Hepatic stellate cell (primary cell): ENCODE measurements around the gene ZNF296.

Experiments
- DNase-seq: peaks from one replicate; pipeline ENCODE4 v3.0.0; 2011; ENCODE audit warnings: low spot score

The ZNF296 gene

DNA sequence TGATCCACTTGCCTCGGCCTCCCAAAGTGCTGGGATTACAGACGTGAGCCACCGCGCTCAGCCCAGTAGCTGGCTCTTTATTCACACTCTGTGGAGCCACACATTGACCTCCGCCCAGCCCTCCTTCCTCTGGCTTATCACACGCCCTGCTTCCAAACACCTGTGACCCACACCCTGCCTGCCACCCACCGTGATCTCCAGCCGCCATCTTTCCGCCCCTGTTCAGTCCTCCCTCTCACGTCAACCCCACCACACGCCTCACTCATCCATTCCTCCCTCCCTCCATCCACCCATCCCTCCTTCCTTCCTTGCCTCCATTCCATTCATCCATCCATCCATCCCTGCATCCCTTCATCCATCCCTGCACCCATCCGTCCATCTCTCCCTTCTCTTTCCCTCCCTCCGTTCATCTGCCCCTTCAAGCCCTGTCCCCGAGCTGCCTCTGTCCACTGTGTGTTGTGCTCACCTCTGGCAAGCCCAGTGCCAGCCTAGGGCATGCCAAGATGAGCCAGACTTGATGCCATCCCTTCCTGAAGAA lies 17.6 kb downstream of the ZNF296 start:
- no peak for DNase-seq

DNA sequence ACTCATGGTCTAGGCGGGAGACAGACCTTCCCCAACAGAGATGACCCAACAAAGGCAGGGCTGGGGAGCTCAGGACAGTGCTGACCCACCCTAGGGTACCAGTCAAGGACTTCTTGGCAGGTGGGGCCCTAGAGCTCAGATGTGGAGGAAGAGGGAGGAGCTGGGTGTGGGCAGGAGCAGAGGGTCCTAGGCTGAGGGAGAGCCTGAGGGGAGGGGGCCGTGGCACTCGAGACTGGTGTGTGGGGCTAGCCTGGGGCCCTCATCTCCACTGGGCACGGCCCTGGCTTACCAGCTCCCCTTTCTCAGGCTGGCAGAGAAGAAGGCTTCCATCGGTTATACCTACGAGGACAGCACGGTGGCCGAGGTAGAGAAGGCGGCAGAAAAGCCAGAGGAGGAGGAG lies 18.8 kb downstream of the ZNF296 start:
- DNase-seq = no peak

DNA sequence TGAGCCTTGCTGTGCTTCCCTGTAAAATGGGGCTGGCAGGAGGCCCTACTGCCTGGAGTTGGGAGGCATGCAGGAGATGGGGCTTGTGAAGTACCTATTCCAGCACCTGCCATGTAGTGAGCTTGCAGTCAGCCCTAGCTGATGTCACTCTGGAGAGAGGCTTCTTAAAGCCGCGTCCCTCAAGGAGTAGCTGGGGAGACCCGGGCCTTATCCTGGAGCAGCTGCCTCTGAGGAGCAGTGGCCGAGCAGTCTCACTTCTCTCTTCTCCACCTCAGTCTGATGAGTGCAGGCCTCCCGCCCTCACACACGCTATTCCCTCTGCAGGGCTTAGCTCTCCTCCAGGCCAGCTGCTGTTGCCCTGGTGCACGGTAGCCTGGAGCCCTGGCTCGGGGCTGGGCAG lies 19.4 kb downstream of the ZNF296 start:
- no peak for DNase-seq

DNA sequence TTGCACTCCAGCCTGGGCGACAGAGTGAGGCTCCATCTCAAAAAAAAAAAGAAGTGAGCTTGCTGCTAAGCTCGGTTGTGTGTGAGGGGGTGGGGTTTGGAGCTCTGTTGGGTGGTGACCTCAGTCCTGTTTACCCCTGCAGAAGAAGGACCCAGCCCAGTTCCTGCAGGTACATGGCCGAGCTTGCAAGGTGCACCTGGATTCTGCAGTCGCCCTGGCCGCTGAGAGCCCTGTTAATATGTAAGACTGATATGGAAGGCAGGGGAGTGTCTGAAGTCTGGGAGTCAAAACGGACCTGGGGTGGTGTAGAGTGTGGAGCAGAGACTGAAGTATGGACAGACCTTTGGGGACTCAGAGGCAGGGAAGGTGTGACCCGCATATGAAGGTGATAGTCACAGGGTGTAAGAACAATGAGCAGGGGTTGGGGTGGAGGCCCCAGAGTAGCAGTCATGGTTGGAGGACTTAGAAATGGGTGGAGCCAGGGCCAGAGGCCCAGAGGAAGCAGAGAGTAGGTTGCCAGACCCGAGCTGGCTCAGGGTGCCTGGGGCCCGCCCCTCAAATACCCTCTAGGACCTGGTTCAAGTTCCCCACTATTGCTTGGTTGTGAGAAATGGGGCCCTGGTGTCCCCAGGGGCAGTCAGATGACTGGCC lies 24.2 kb downstream of the ZNF296 start:
- no peak for DNase-seq

DNA sequence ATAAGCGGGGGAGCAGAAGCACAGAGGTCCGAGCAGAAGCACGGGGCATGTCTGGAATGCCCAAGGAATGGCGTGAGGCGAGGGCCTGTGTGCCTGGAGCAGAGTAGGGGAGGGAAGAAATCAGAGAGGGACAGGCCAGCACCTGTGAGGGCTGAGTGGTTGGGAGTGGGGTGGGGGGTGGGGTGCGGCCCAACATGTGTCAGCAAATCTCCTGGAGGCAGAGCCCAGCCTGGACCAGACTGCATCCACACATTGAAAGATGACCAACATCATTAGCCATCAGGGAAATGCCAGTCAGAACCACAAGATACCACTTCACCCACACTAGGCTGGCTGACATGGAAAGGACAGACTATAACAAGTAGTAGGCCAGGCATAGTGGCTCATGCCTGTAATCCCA lies 26.2 kb downstream of the ZNF296 start:
- DNase-seq = no peak

DNA sequence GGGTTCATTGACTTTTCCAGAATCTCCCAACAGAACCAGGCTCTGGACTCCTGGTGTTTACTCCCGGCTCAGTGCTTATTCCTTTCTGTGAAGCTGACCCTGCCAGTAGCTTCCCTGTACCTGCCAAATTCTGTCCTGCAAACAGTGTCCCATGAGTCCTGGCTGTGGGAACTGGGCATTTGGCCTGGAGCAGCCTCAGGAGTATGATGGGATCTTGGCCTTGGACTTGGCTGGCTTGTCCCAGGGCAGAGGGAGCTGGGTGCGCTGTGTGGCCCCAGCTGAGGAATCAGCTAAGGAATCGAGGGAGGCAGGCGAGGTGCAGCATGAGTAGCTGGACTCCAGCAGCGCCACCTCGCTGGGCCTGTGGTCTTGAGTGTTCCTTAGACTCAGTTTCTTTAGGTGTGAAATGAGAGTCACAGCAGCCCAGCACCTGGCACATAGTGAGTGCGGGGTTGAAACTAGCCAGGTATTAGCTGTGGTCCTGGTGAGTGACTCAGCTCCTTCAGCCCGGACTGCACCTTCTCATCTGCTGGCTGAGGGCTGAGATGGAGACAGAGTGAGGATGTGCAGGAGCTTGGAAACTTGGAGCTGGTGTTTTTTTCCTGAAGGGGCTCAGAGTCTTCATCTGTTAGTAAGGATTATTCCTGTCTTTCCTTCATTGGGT lies 27.1 kb downstream of the ZNF296 start:
- no peak for DNase-seq

DNA sequence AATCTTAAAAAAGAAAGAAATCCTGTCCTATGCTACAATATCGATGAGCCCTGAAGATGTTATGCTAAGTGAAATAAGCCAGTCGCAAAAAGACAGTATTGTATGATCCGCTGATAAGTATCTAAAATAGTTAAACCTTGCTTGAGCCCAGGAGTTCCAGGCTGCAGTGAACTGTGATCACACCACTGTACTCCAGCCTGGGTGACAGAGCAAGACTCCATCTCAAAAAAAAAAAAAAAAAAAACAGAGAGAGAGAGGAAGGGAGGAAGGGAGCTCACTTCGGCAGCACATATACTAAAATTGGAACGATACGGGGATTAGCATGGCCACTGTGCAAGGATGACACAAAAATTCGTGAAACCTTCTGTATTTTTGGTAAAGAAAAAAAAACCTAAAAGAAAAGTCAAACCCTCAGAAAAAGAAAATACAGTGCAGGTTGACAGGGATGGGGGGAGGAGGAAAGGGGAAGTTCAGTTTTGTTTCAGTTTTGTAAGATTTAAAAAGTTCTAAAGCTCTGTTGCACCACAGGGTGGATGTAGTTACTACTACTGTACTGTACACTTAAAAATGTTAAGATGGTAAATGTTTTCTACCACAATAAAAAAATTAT lies 29.0 kb downstream of the ZNF296 start:
- no peak for DNase-seq

DNA sequence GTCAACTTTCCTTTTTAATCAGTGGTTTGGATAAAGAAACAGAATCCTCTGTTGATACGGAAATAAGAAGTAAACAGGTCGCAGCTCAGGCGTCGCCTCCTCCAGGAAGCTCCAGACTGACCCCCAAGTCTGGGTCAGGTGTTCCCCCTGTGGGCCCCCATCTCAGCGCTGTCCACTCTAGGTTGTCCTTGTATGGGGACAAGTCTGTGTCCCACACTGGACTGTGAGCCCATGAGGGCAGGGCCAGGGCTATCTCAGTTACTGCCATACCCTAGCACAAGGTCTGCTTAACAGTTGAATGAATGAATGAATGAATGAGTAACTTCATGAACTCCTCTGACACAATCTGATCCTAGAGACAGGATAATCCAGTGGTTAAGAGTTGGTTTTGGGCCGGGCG lies 29.9 kb downstream of the ZNF296 start:
- no peak for DNase-seq

DNA sequence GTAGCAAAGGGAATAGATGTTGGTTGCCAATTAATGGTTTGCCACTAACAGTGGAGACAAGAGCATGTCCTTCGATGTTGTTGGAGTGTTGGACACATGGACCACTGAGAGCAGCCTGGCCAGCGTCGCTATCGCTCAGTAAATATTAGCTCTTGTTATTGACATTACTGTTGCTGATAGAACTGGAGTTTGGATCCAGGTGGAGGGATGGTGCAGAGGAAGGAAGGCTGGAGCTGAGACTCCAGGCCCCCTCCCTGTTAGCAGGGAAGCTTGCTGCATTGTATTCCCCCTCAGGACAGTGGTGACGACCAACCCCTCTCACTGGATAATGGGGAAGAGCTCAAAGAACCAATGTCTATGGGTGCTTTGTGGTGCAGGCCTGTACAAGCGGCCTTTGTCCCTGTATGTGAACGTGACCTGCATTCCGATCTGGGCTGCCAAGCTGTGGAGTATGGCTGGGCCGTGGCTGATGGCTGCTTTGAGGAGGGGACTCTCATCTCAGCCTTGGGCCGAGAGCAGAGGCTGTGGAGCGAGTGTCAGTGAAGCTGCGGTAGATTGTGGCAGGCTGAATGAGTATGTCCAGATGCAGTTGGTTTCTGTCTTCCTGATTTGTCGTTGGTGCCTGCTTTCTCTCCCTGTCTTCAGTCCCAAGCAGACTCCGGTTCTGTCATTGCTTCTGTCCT lies 30.5 kb downstream of the ZNF296 start:
- DNase-seq = no peak

DNA sequence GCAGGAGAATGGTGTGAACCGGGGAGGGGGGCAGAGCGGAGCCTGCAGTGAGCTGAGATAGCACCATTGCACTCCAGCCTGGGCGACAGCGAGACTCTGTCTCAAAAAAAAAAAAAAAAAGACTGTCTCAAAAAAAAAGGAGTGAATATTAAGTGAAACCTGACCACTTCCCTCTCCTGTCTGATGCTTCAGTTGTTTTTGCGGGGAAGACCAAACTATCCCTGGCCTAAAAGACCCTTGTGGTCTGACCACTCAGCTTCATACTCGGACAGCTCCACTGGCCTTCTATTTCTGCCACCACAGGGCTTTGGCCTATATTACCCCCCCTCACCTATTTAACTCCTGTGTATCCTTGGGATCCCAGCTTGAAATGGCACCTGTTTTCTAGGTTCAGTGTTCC lies 35.2 kb downstream of the ZNF296 start:
- no peak for DNase-seq

DNA sequence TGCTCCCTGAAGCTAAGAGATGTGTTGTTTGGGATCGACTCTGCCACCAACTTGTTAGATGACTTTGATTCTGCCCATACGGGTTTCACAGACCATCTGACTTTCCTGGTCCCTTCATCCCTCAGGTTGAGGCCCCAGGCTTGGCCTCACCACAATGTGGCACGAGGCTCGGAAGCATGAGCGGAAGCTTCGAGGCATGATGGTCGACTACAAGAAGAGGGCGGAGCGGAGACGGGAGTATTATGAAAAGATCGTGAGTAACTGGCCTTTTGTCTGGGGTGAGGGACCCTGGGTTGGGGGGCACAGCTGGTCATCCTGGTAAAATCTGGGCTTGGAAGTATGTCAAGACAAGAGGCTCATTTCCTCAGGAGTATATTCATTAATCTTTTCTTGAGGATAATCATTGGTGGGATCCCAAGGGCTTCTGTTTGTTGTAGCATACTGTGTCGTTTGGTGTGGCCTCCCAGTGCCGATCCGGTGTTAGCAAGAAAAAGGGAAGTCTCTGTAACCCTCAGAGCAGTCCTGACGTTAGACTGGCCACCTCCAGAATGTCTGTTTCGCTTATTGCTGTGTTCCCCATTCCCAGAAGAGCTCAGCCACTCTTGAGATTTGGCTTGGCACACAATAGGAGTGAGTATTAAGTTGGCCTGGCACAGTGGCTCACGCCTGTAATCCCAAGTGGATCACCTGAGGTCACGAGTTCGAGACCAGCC lies 36.1 kb downstream of the ZNF296 start:
- DNase-seq = no peak

DNA sequence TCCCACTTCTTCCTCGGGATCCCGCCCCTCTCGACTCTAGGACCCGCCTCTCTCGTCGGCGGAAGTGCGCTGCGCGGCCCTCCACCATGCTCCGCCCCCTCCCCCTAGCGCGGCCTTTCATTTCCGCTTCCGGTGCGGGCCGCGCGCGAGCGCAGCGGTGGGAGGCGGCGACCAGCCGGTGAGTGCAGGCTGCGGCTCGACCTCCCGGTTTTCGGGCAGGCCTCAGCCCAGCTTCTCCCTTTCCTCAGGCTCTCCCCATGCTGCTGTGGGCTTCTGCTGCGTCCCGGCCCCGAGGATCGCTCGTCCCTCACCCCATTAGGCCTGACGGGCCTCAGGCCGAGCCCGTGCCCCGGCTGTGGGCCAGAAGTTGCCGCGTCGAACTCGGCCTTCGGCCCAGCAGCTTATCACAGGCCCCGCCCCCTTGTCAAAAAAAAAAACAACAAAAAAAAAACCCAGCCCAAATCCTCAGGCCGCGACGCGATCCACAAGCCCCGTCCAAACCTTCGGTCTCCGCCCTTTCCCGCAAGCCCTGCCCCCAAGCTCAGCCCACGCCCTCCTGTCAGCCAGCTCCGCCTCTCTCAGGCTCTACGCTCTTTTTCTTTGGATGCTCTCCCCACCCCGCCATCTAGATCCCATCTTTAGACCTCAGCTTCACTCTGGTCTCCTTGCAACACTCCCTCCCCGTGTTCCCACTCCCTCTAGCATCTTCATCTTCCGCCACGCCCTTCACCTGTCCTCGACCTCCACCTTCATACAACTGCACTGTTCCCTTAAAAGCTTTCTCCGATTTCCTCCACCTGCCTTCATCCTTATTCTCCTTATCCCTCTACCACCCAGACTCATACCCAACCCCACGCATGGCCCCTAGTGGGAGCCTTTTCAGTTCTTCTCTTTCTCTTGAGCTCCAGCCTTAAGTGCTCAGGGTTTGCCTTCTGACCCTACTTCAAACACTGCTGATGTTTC lies 37.1 kb downstream of the ZNF296 start, which contains the start of gene CLASRP:
TSS of gene CLASRP (plus strand) at position 115 of the 963 bp plus-strand sequence. CDS start 1,168 bp downstream, outside the sequence.
- peak; percentile 95 for DNase-seq

DNA sequence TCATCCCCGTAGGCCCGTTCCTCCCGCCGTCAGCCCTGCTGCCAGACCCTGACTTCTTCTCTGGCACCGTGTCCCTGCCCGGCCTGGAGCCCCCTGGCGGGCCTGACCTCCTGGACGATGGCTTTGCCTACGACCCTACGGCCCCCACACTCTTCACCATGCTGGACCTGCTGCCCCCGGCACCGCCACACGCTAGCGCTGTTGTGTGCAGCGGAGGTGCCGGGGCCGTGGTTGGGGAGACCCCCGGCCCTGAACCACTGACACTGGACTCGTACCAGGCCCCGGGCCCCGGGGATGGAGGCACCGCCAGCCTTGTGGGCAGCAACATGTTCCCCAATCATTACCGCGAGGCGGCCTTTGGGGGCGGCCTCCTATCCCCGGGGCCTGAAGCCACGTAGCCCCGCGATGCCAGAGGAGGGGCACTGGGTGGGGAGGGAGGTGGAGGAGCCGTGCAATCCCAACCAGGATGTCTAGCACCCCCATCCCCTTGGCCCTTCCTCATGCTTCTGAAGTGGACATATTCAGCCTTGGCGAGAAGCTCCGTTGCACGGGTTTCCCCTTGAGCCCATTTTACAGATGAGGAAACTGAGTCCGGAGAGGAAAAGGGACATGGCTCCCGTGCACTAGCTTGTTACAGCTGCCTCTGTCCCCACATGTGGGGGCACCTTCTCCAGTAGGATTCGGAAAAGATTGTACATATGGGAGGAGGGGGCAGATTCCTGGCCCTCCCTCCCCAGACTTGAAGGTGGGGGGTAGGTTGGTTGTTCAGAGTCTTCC lies 38.7 kb downstream of the ZNF296 start:
- no peak for DNase-seq

DNA sequence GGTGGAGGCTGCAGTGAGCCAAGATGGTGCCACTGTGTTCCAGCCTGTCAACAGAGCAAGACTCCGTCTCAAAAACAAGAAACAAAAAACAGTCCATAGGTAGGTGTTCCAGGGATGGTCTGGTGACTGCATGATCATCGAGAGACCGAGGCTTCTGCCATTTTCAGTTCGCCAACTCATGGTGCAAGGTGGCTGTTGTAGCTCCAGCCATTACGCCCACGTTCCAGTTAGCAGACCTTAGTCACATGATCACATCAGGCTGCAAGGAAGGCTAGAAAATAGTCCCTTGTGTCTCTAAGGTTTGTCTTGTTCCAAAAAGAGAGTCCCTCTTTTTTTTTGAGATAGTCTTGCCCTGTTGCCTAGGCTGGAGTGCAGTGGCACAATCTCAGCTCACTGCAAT lies 40.5 kb downstream of the ZNF296 start:
- no peak for DNase-seq

DNA sequence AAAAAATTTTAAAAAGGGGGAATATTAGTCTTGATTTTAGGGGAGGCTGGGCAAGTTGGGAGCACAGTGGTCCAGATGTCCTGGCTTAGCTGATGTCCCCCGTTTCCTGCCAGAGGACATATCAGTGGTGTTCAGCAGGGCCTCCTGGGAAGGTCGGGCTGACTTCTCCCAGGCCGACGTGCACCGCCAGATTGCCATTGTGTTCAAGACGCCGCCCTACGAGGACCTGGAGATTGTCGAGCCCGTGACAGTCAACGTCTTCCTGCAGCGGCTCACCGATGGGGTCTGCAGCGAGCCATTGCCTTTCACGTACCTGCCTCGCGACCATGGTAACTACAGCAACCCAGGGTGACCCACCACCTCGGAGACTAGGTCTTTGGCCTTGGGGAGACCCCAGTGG lies 43.9 kb downstream of the ZNF296 start:
- DNase-seq = no peak

DNA sequence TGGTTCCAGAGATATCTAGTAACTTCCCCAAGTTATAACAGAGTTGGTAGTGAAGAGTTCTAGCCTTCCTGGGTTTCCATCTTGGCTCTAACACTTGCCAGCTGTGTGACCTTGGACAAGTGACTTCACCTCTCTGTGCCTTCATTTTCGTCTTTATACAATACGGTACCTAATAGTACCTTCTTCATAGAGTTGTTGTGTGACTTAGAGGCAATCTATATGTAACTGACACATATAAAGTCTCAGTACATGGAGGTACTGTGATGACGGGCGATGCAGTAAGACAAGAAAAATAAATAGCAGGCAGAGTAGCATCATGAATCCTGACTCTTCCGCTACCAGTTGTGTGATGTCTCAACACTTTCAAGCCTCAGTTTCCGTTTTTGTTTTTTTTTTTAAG lies 45.5 kb downstream of the ZNF296 start:
- no peak for DNase-seq

DNA sequence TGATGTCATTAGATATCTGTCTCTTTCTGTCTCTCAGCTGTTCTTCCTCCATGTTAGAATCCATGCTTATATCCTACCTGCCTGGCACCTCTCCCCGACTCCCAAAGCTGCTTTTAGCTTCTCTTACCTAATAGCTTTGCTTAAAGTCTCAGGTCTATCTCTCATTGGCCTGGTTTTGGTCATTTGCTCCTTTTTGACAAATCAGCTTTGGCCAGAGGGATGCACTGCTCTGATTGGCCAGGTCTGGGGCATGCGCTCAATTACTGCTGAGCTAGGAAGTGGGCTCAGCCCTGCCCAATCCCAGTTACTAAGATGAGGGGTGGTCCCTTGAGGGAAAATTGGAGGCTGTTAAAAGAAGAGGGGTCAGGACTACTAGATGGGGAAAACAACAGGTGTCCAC lies 48.9 kb downstream of the ZNF296 start:
- no peak for DNase-seq

DNA sequence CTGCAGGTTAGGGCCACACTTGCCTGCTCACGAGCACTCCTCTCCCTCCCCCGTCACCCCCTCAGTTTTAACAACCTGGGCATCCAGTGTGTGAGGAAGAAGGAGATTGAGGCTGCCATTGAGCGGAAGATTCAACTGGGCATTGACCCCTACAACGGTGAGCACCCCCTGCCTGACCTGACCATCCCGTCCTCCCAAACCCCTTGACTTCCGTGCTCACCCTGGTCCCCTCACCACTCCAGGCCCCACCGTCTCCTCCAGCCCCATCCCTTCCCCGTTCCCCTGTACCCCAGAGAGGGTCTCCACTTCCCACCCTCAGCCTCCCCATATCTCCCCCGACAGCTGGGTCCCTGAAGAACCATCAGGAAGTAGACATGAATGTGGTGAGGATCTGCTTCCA lies 51.0 kb downstream of the ZNF296 start:
- no peak for DNase-seq

DNA sequence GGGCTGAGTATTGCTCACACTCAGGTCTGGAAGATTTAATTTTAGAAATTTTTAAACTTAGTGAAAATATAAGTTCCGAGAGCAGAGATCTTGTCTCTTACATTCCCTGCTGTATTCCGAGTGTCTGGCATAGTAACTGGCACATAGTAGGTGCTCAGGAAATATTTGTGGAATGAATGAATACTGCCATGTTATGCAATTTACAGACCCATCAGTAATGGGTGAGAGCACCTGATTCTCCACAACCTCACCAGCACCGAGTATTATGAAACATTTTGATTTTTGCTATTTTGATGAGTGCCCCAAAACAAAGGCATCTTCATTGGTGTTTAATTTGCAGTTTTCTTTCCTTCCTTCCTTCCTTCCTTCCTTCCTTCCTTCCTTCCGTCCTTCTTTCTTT lies 53.2 kb downstream of the ZNF296 start:
- DNase-seq = no peak

DNA sequence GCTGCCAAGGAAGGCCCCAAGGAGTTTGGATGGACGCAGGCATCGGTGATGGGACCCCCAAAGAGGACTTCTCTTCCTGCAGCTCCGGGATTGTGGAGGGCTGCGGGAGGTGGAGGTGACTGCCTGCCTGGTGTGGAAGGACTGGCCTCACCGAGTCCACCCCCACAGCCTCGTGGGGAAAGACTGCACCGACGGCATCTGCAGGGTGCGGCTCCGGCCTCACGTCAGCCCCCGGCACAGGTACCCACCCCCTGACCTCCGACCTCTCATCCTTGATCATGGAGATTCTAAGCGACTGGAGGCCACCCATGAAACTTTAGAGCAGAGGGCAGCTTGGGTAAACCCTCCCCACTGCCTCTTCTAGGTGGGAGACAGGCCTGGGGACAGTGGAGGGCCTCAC lies 54.3 kb downstream of the ZNF296 start:
- no peak for DNase-seq
